T-cell (primary cell): ENCODE results near the gene PHTF1. TPM values are rescaled to one million over a fixed set of nuclear protein-coding genes. Genes with fewer than 3 reads are reported as not detected.

Source experiments
- ATAC-seq, 4 experiments: fragments of 200-7000 bp in 3 of 4; fragments of 150-1000 bp in 1 of 4; cut with Tn5 transposase; replicated peaks in 1 of 4; 1 replicate in 3 of 4; 2 replicates in 1 of 4; pipeline ENCODE4 v1.10.0; 2021; ENCODE audit warnings: moderate library complexity in 3 of 4, mild to moderate bottlenecking in 2 of 4, moderate number of reproducible peaks in 1 of 4
- CTCF ChIA-PET, 2 donors: fragments of 300-600 bp; sonication (Branson Sonifier 250); formaldehyde crosslinking; loops; one replicate each; lab custom pipeline; 2022; ENCODE audit warnings: antibody characterized with exemption in 2 of 2; lab: Charles Lee
- POLR2A ChIA-PET, 2 donors: fragments of 300-600 bp; sonication (Branson Sonifier 250); formaldehyde crosslinking; loops; one replicate each; lab custom pipeline; 2022; ENCODE audit warnings: antibody characterized with exemption in 2 of 2; lab: Charles Lee
- DNase-seq, 35 experiments: peaks; one replicate each; pipeline versions ENCODE4 v3.0.0 to v3.0.0-alpha.2; 2013 to 2023
- H3K27ac ChIP-seq: one replicate; pipeline ENCODE4 v1.5.1; 2013; ENCODE audit warnings: low read length
- H3K27me3 ChIP-seq, 2 experiments: replicated peaks in 1 of 2; 1 replicate in 1 of 2; 2 replicates in 1 of 2; pipeline versions ENCODE4 v1.6.1 to v1.7.0; 2013; ENCODE audit warnings: low read length in 1 of 2, mixed read lengths in 1 of 2; ENCODE audit not compliant: control insufficient read depth in 2 of 2, insufficient read depth in 2 of 2; ENCODE audit errors: extremely low read depth in 1 of 2
- H3K36me3 ChIP-seq, 2 donors: 1 replicate in 1 of 2; 2 replicates in 1 of 2; pipeline versions ENCODE4 v1.6.1 to v1.7.0; 2013; ENCODE audit warnings: low read length in 1 of 2; ENCODE audit not compliant: control insufficient read depth in 2 of 2, insufficient read depth in 1 of 2; ENCODE audit errors: extremely low read depth in 1 of 2
- H3K4me1 ChIP-seq, 2 experiments: 1 replicate in 1 of 2; 2 replicates in 1 of 2; pipeline versions ENCODE4 v1.6.1 to v1.7.0; 2013; ENCODE audit warnings: low read length in 2 of 2, mixed read lengths in 1 of 2; ENCODE audit not compliant: insufficient read depth in 2 of 2, control insufficient read depth in 1 of 2; ENCODE audit errors: extremely low read depth in 1 of 2
- H3K4me3 ChIP-seq, 2 donors: 1 replicate in 1 of 2; 2 replicates in 1 of 2; pipeline versions ENCODE4 v1.5.1 to v1.7.0; 2013; ENCODE audit warnings: mild to moderate bottlenecking in 2 of 2, low read length in 1 of 2, moderate library complexity in 1 of 2; ENCODE audit not compliant: control insufficient read depth in 1 of 2; ENCODE audit errors: extremely low read depth in 1 of 2
- H3K9me3 ChIP-seq: 2 replicates; pipeline ENCODE4 v1.7.0; 2013
- H3K27ac Mint-ChIP-seq, 2 donors: one replicate each; pipeline ENCODE4 v1.8.0; 2020 to 2021; ENCODE audit warnings: mild to moderate bottlenecking in 2 of 2, mixed read lengths in 2 of 2
- H3K27me3 Mint-ChIP-seq, 2 donors: one replicate each; pipeline ENCODE4 v1.8.0; 2021 to 2022; ENCODE audit warnings: mixed read lengths in 2 of 2
- H3K36me3 Mint-ChIP-seq: one replicate; pipeline ENCODE4 v1.8.0; 2021; ENCODE audit warnings: mixed read lengths
- H3K4me1 Mint-ChIP-seq, 3 donors: one replicate each; pipeline ENCODE4 v1.8.0; 2020 to 2022; ENCODE audit warnings: mixed read lengths in 3 of 3, mild to moderate bottlenecking in 1 of 3
- H3K4me3 Mint-ChIP-seq, 3 donors: one replicate each; pipeline ENCODE4 v1.8.0; 2020 to 2022; ENCODE audit warnings: mild to moderate bottlenecking in 3 of 3, mixed read lengths in 3 of 3, moderate library complexity in 3 of 3
- H3K9me3 Mint-ChIP-seq, 3 donors: one replicate each; pipeline ENCODE4 v1.8.0; 2020 to 2022; ENCODE audit warnings: mixed read lengths in 3 of 3
- WGBS: methylation state at CpG from one replicate; pipeline ENCODE4 v1.1.5; 2013; ENCODE audit warnings: missing lambda C conversion rate; ENCODE audit not compliant: insufficient coverage; 5-methylcytosine and 5-hydroxymethylcytosine counted together
- total RNA-seq, 35 experiments: library from RNA in 6 of 35; stranded (reverse) in 6 of 35; fragments of 120-200 nt in 1 of 35; gene quantifications; one replicate each; pipeline versions ENCODE4 v1.2.1 to v1.2.4 and lab custom pipeline; 2013 to 2026

PHTF1 gene
- total RNA-seq, 5 donors from 2014 or later (not counting 1 experiment from before 2014, with no cell fraction given): 5.9 to 10.5 (median 9.2) TPM

GRCh38 chr1:113657126-113657525, 102.2 kb downstream of the PHTF1 start:
- H3K4me3 ChIP-seq: no peak overlapping the region
- H3K27ac Mint-ChIP-seq: no peak overlapping the region

DNA sequence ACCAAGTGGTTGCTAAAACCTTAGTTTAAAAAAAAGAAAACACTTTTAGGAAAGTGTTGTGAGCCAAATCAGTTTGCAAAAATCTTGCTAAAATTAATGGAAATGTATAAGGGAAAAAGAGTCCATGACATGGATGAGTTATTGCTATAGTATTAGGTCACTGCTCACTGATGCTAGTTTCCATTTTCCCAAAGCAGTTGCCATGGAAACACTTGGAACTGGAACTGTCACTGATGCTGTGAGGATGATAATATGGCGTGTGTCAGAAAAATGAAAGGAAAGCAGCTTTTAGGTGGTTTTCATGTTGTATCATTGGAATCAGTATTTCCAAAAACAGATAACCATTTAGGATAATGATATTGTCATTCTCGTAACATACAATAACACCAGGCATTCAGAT, 104.4 kb downstream of the PHTF1 start:
- no peaks in the 10 kb centered on the region for H3K4me1 ChIP-seq
- CTCF ChIA-PET: interaction anchor here in 1 of 2 donors (1.0 kb wide), 1 partner anchor 13 kb away, joined by 3 read pairs; no protein-coding TSS in a partner anchor
- no peak overlapping the region for H3K4me3 Mint-ChIP-seq
- no peak overlapping the region for H3K27ac Mint-ChIP-seq
- H3K9me3 ChIP-seq: no peaks in the 10 kb centered on the region
- H3K27me3 ChIP-seq: no peaks in the 10 kb centered on the region
- no peaks in the 10 kb centered on the region for H3K36me3 ChIP-seq
- no peaks in the 10 kb centered on the region for H3K9me3 Mint-ChIP-seq
- DNase-seq (no peak), ATAC-seq (no peak)
- H3K27me3 Mint-ChIP-seq: no peaks in the 10 kb centered on the region
- POLR2A ChIA-PET: no interaction called here
- no peak overlapping the region for H3K27ac ChIP-seq
- WGBS: no CpG with 5 or more reads among the region's 2 CpGs
- peaks cover 0 to 5% (median 0%) of the 10 kb centered on the region in 3 donors for H3K4me1 Mint-ChIP-seq
- H3K4me3 ChIP-seq: no peak overlapping the region
- H3K36me3 Mint-ChIP-seq: peaks cover 11% of the 10 kb centered on the region

More at GRCh38 chr1:113657126-113657525, 102.2 kb downstream of the PHTF1 start:
- Histone ChIP-seq H3K27me3 (no peaks in the 10 kb centered on the region), H3K4me1 (no peaks in the 10 kb centered on the region), H3K27ac (no peak overlapping the region), H3K9me3 (no peaks in the 10 kb centered on the region), H3K36me3 (no peaks in the 10 kb centered on the region)
- Mint-ChIP-seq H3K9me3 (no peaks in the 10 kb centered on the region), H3K36me3 (peaks cover 7% of the 10 kb centered on the region), H3K4me3 (no peak overlapping the region), H3K4me1 (no peaks in the 10 kb centered on the region), H3K27me3 (no peaks in the 10 kb centered on the region)
- ChIA-PET CTCF (no interaction called here), POLR2A (no interaction called here)
- no CpG with 5 or more reads among the region's 3 CpGs for WGBS
- no peak for DNase-seq
- no peak for ATAC-seq

GRCh38 chr1:113653741-113654140, 105.5 kb downstream of the PHTF1 start:
- H3K4me3 ChIP-seq: no peak overlapping the region
- H3K27ac Mint-ChIP-seq: no peak overlapping the region
- peaks cover 8% of the 10 kb centered on the region for H3K36me3 Mint-ChIP-seq
- POLR2A ChIA-PET: no interaction called here
- no peak for ATAC-seq
- H3K36me3 ChIP-seq: no peaks in the 10 kb centered on the region
- H3K4me1 ChIP-seq: no peaks in the 10 kb centered on the region
- H3K9me3 Mint-ChIP-seq: no peaks in the 10 kb centered on the region
- CTCF ChIA-PET: interaction anchor here (0.6 to 1.0 kb wide), 3 partner anchors 14 to 1532 kb away, joined by 3 read pairs; no protein-coding TSS in a partner anchor
- no peaks in the 10 kb centered on the region for H3K27me3 Mint-ChIP-seq
- H3K4me3 Mint-ChIP-seq: no peak overlapping the region
- no peaks in the 10 kb centered on the region for H3K27me3 ChIP-seq
- no peak for DNase-seq
- H3K27ac ChIP-seq: no peak overlapping the region
- peaks cover 0 to 5% (median 0%) of the 10 kb centered on the region in 3 donors for H3K4me1 Mint-ChIP-seq
- no peaks in the 10 kb centered on the region for H3K9me3 ChIP-seq
- WGBS: no CpG with 5 or more reads among the region's 5 CpGs

GRCh38 chr1:113652771-113653170, 106.5 kb downstream of the PHTF1 start:
- DNase-seq (no peak), ATAC-seq (no peak)
- H3K36me3 Mint-ChIP-seq: peaks cover 8% of the 10 kb centered on the region
- no peaks in the 10 kb centered on the region for H3K9me3 Mint-ChIP-seq
- Histone ChIP-seq H3K36me3 (no peaks in the 10 kb centered on the region), H3K27ac (no peak overlapping the region), H3K27me3 (no peaks in the 10 kb centered on the region), H3K4me1 (no peaks in the 10 kb centered on the region), H3K4me3 (no peak overlapping the region), H3K9me3 (no peaks in the 10 kb centered on the region)
- H3K4me3 Mint-ChIP-seq: no peak overlapping the region
- ChIA-PET CTCF (no interaction called here), POLR2A (no interaction called here)
- H3K27ac Mint-ChIP-seq: no peak overlapping the region
- H3K27me3 Mint-ChIP-seq: no peaks in the 10 kb centered on the region
- H3K4me1 Mint-ChIP-seq: peaks cover 0 to 5% (median 0%) of the 10 kb centered on the region in 3 donors

DNA sequence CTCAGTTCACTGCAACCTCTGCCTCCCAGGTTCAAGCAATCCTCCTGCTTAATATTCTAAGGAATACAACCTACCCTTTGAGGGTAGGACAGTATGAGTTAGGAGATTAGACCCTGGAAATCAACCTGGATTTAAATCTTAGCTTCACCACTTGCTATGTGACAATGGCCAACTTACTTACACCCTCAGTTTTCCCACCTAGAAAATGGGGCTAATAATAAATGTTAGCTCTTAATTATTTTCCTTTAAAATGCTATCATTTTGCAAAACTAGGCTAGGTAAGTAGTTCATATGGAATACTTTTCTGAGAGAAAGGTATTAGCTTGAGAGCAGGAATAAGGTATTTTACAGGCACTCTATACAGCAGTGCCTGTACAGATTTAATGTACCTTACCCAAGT, 110.8 kb downstream of the PHTF1 start:
- Histone ChIP-seq H3K27ac (no peak overlapping the region), H3K36me3 (no peaks in the 10 kb centered on the region), H3K4me3 (no peak overlapping the region), H3K9me3 (no peaks in the 10 kb centered on the region), H3K27me3 (no peaks in the 10 kb centered on the region), H3K4me1 (no peaks in the 10 kb centered on the region)
- peaks cover 0 to 5% (median 0%) of the 10 kb centered on the region in 3 donors for H3K4me1 Mint-ChIP-seq
- H3K27ac Mint-ChIP-seq: no peak overlapping the region
- no peak for DNase-seq
- CTCF ChIA-PET: no interaction called here
- H3K9me3 Mint-ChIP-seq: no peaks in the 10 kb centered on the region
- POLR2A ChIA-PET: no interaction called here
- peaks cover 22% of the 10 kb centered on the region for H3K36me3 Mint-ChIP-seq
- no peak for ATAC-seq
- no peak overlapping the region for H3K4me3 Mint-ChIP-seq
- no peaks in the 10 kb centered on the region for H3K27me3 Mint-ChIP-seq

GRCh38 chr1:113647164-113647563, 112.1 kb downstream of the PHTF1 start:
- H3K27ac ChIP-seq: no peak overlapping the region
- Mint-ChIP-seq H3K9me3 (no peaks in the 10 kb centered on the region), H3K4me1 (peaks cover 0 to 5% (median 0%) of the 10 kb centered on the region in 3 donors), H3K4me3 (no peak overlapping the region), H3K36me3 (peaks cover 26% of the 10 kb centered on the region), H3K27me3 (no peaks in the 10 kb centered on the region), H3K27ac (no peak overlapping the region)
- H3K27me3 ChIP-seq: no peaks in the 10 kb centered on the region
- H3K4me1 ChIP-seq: no peaks in the 10 kb centered on the region
- ChIA-PET POLR2A (no interaction called here), CTCF (no interaction called here)
- WGBS: 100% methylated on average over 1 of the region's 1 CpG
- DNase-seq (no peak), ATAC-seq (no peak)
- no peak overlapping the region for H3K4me3 ChIP-seq
- no peaks in the 10 kb centered on the region for H3K9me3 ChIP-seq
- no peaks in the 10 kb centered on the region for H3K36me3 ChIP-seq
